HG02678 (cell line): Measurements from ENCODE around the gene NEUROG2.
"Not testable (repeated sequence)": the region's sequence is repeated elsewhere in the genome, so short reads cannot be mapped to it uniquely, and the experiment has no call there.

ENCODE experiments used
- ATAC-seq: cut with Tn5 transposase; IDR thresholded peaks from one replicate; pipeline ENCODE4 v1.9.1; 2021; ENCODE audit warnings: mild to moderate bottlenecking, moderate library complexity; ENCODE audit not compliant: unreplicated experiment

Gene NEUROG2

GRCh38 chr4:112492321-112492720 is 23.7 kb downstream of the NEUROG2 start:
- no peak for ATAC-seq

GRCh38 chr4:112490808-112491207 is 25.2 kb downstream of the NEUROG2 start:
- ATAC-seq: not testable (repeated sequence)

- ATAC-seq: no peak
Observed at GRCh38 chr4:112485930-112486329, 30.1 kb downstream of the NEUROG2 start.

- no peak for ATAC-seq
Observed at GRCh38 chr4:112473985-112474384, 42.0 kb downstream of the NEUROG2 start.

- ATAC-seq: no peak
Observed at GRCh38 chr4:112472318-112472717, 43.7 kb downstream of the NEUROG2 start.
